Kasumi-1 (cell line): ENCODE data around the gene PRPF39.

Experiments used
- DNase-seq, 2 experiments: peaks; one replicate each; lab custom pipeline; 2025; lab: John Stamatoyannopoulos, UW

PRPF39 gene

GRCh38 chr14:45140661-45141187 lies 56.8 kb downstream of the PRPF39 start:
- no peak for DNase-seq

DNA sequence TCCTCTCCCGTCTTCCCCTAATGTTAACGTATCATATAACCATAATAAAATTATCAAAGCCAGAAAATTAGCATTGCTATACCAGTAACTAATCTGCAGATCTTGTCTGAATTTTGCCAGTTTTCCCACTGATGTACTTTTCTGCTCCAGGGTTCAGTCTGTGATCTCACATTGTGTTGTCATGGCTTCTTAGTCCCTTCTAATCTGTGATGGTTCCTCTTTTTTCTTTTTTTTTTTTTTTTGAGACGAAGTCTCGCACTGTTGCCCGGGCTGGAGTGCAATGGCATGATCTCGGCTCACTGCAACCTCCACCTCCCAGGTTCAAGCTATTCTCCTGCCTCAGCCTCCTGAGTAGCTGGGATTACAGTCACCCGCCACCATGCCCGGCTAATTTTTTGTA lies 58.2 kb downstream of the PRPF39 start:
- peak; percentile 24 to 30 for DNase-seq

DNA sequence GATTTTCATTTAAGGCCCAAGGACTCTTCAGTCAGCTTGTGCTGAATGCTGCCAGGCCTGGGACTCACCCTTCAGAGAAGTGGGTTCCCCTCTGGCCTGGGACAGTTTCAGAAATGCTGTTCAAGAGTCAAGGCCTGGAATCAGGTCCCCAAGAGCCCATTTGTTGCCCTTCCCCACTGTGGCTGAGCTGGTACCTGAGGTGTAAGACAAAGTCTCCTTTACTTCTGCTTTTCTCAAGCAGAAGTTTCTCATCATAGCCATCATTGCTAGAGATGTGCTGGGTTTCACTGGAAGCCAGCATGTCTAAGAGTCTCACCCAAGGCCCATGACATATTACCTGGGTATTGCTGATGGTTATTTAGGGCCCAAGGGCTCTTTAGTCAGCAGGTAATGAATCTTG lies 60.7 kb downstream of the PRPF39 start:
- DNase-seq: peak in 1 of 2 experiments; percentile 17

DNA sequence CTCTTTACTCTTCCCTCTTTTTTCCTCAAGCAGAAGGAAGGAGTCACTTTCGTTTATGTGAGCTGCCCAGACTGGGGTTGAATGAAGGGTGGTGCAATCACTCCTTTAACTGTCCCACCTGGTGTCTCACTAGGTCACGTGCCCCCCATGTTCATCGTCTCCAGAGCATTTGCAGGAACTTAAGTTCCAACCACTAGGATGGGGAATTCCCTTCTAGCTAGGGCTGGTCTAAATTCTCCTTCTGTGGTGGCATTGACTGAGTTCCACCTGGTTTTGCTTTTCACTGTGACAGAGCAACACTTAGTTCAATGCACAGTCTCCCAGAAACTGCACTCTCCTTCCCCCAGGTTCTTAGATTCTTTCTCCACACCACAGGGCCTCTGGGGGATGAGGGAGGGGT lies 61.3 kb downstream of the PRPF39 start:
- DNase-seq: no peak

DNA sequence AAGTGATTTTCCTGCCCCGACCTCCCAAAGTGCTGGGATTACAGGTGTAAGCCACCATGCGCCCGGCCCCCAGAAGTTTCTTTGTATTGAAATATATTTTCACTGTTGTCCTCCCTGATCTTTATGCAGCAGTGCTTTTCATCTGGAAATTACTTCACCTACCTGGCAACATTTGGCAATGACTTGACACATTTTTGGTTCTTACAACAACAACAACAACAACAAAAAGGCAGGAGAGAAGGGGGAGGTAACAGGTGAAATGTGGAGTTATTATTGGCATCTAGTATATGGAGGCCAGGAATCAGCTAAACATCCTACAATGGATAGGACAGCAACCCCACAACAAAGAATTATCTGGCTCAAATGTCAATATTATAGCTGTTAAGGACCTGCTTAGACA lies 65.7 kb downstream of the PRPF39 start:
- DNase-seq: no peak

- DNase-seq: no peak
Measured at GRCh38 chr14:45150386-45150890, 66.5 kb downstream of the PRPF39 start.

GRCh38 chr14:45156067-45156466 lies 72.2 kb downstream of the PRPF39 start:
- peak in 1 of 2 experiments; percentile 34 for DNase-seq
